ENCODE data around the gene SNX21.

SNX21 gene

GRCh38 chr20:45886590-45887345 lies 53.2 kb downstream of the SNX21 start:
- H3K27ac ChIP-seq = no peak overlapping the region
- TF ChIP-seq CTCF (IDR thresholded peaks at IDR 0.05; ENCODE audit: low read depth, low read length) = no peak
- no peaks in the 10 kb centered on the region for H3K9me3 ChIP-seq (ENCODE audit: severe bottlenecking)

GRCh38 chr20:45887346-45887715 lies 53.7 kb downstream of the SNX21 start, which contains the start of gene SPATA25:
Gene SPATA25 (minus strand): TSS chr20:45887622. CDS start chr20:45887590, 32 bp downstream.
- H3K36me3 ChIP-seq = peaks cover 36% of the 10 kb centered on the region
- TF ChIP-seq CTCF (IDR thresholded peaks at IDR 0.05; ENCODE audit: low read depth, low read length) = no peak
- H3K27me3 ChIP-seq (ENCODE audit: insufficient read depth, low read depth, severe bottlenecking) = no peaks in the 10 kb centered on the region
- H3K9me3 ChIP-seq (ENCODE audit: severe bottlenecking) = no peaks in the 10 kb centered on the region
- DNase-seq = no peak
- no peak within 1 kb of the TSS for H3K4me3 ChIP-seq (ENCODE audit: low read depth, low read length)
- H3K27ac ChIP-seq = no peak within 1 kb of the TSS

More at GRCh38 chr20:45886590-45887345, 53.2 kb downstream of the SNX21 start:
- Histone ChIP-seq H3K36me3 (peaks cover 38% of the 10 kb centered on the region), H3K27me3 (ENCODE audit: insufficient read depth, low read depth, severe bottlenecking) (no peaks in the 10 kb centered on the region), H3K4me3 (ENCODE audit: low read depth, low read length) (no peak overlapping the region)
- DNase-seq = no peak

- no peak overlapping the region for H3K4me3 ChIP-seq (ENCODE audit: low read depth, low read length)
- H3K27ac ChIP-seq = no peak overlapping the region
- DNase-seq = no peak
- no peaks in the 10 kb centered on the region for H3K27me3 ChIP-seq (ENCODE audit: insufficient read depth, low read depth, severe bottlenecking)
- peaks cover 34% of the 10 kb centered on the region for H3K36me3 ChIP-seq
- no peaks in the 10 kb centered on the region for H3K9me3 ChIP-seq (ENCODE audit: severe bottlenecking)
- TF ChIP-seq CTCF (IDR thresholded peaks at IDR 0.05; ENCODE audit: low read depth, low read length) = no peak
These were observed 55.1 kb downstream of the SNX21 start for GRCh38 chr20:45888681-45889080.

GRCh38 chr20:45890077-45890984 lies 56.7 kb downstream of the SNX21 start:
- Histone ChIP-seq H3K4me3 (ENCODE audit: low read depth, low read length) (peak overlapping the region; percentile 60), H3K27me3 (ENCODE audit: insufficient read depth, low read depth, severe bottlenecking) (no peaks in the 10 kb centered on the region), H3K9me3 (ENCODE audit: severe bottlenecking) (no peaks in the 10 kb centered on the region), H3K36me3 (peaks cover 37% of the 10 kb centered on the region), H3K27ac (peak overlapping the region; percentile 81)
- peak; percentile 92 for DNase-seq
- peak; percentile 91 for TF ChIP-seq CTCF (IDR thresholded peaks at IDR 0.05; ENCODE audit: low read depth, low read length)

GRCh38 chr20:45890985-45891983 lies 57.7 kb downstream of the SNX21 start, which contains the start of the genes CTSA and NEURL2:
Gene CTSA (plus strand): TSS chr20:45891335. CDS start chr20:45891569, 234 bp downstream.
Gene NEURL2 (minus strand): TSS chr20:45891208. CDS start chr20:45890991, 217 bp downstream.
- H3K27ac ChIP-seq = peak within 1 kb of the TSS; percentile 81

More at GRCh38 chr20:45890985-45891983, 57.7 kb downstream of the SNX21 start, which contains the start of the genes CTSA and NEURL2:
- DNase-seq = peak; percentile 92
- H3K27me3 ChIP-seq (ENCODE audit: insufficient read depth, low read depth, severe bottlenecking) = no peaks in the 10 kb centered on the region
- no peak for TF ChIP-seq CTCF (IDR thresholded peaks at IDR 0.05; ENCODE audit: low read depth, low read length)
- H3K4me3 ChIP-seq (ENCODE audit: low read depth, low read length) = peak within 1 kb of the TSS; percentile 60
- peaks cover 41% of the 10 kb centered on the region for H3K36me3 ChIP-seq
- H3K9me3 ChIP-seq (ENCODE audit: severe bottlenecking) = no peaks in the 10 kb centered on the region
